H9 (cell line): Measurements from ENCODE around the gene CCDC148. TPM values are rescaled to one million over a fixed set of nuclear protein-coding genes. Genes with fewer than 3 reads are reported as not detected.

Experiments used
- DNase-seq: peaks from one replicate; pipeline ENCODE4 v3.0.0-alpha.2; 2017
- H2AFZ ChIP-seq: one replicate; pipeline ENCODE4 v1.6.1; 2013; ENCODE audit warnings: mild to moderate bottlenecking, low read length, control low read depth, moderate library complexity
- H2AK5ac ChIP-seq: 2 replicates; pipeline ENCODE4 v1.6.1; 2013; ENCODE audit warnings: low read length, control low read depth, mixed read lengths; ENCODE audit not compliant: insufficient read length
- H2BK120ac ChIP-seq: one replicate; pipeline ENCODE4 v1.6.1; 2013; ENCODE audit warnings: low read depth, mild to moderate bottlenecking, low read length, control low read depth, inconsistent platforms; ENCODE audit not compliant: poor library complexity, severe bottlenecking
- H2BK12ac ChIP-seq: 2 replicates; pipeline ENCODE4 v1.6.1; 2013; ENCODE audit warnings: low read length, control low read depth, mixed read lengths, low read depth; ENCODE audit not compliant: insufficient read length
- H2BK15ac ChIP-seq: 2 replicates; pipeline ENCODE4 v1.6.1; 2013; ENCODE audit warnings: low read depth, low read length, control low read depth
- H2BK20ac ChIP-seq: one replicate; pipeline ENCODE4 v1.6.1; 2013; ENCODE audit warnings: low read depth, mild to moderate bottlenecking, low read length, control low read depth, inconsistent platforms; ENCODE audit not compliant: poor library complexity, severe bottlenecking
- H2BK5ac ChIP-seq: 2 replicates; pipeline ENCODE4 v1.6.1; 2013; ENCODE audit warnings: low read length, control low read depth, mixed read lengths; ENCODE audit not compliant: insufficient read length
- H3K14ac ChIP-seq: 2 replicates; pipeline ENCODE4 v1.6.1; 2013; ENCODE audit warnings: low read length, control low read depth; ENCODE audit not compliant: insufficient read depth
- H3K18ac ChIP-seq: 2 replicates; pipeline ENCODE4 v1.6.1; 2013; ENCODE audit warnings: low read depth, mild to moderate bottlenecking, mixed read lengths, low read length, control low read depth; ENCODE audit not compliant: insufficient read length
- H3K23ac ChIP-seq: 2 replicates; pipeline ENCODE4 v1.6.1; 2013; ENCODE audit warnings: low read length, control low read depth, mixed read lengths, low read depth; ENCODE audit not compliant: insufficient read length
- H3K23me2 ChIP-seq: 2 replicates; pipeline ENCODE4 v1.6.1; 2013; ENCODE audit warnings: low read depth, mild to moderate bottlenecking, mixed read lengths, low read length, control low read depth; ENCODE audit not compliant: insufficient read length, poor library complexity, severe bottlenecking
- H3K27ac ChIP-seq: 2 replicates; pipeline ENCODE4 v1.5.1; 2013; ENCODE audit warnings: low read length, control low read depth, mixed read lengths, low read depth; ENCODE audit not compliant: insufficient read length
- H3K27me3 ChIP-seq: 2 replicates; pipeline ENCODE4 v1.6.1; 2013; ENCODE audit warnings: low read length, control low read depth, inconsistent platforms; ENCODE audit not compliant: insufficient read depth
- H3K4ac ChIP-seq: 2 replicates; pipeline ENCODE4 v1.6.1; 2013; ENCODE audit warnings: low read depth, mild to moderate bottlenecking, control low read depth, inconsistent platforms, low read length, moderate library complexity
- H3K4me1 ChIP-seq: 2 replicates; pipeline ENCODE4 v1.6.1; 2013; ENCODE audit warnings: low read length, control low read depth, inconsistent platforms; ENCODE audit not compliant: insufficient read depth
- H3K4me2 ChIP-seq: 2 replicates; pipeline ENCODE4 v1.6.1; 2013; ENCODE audit warnings: low read length, control low read depth, mixed read lengths; ENCODE audit not compliant: insufficient read length, insufficient read depth
- H3K56ac ChIP-seq: 2 replicates; pipeline ENCODE4 v1.6.1; 2013; ENCODE audit warnings: low read depth, mild to moderate bottlenecking, mixed read lengths, low read length, control low read depth; ENCODE audit not compliant: insufficient read length
- H3K79me1 ChIP-seq: 2 replicates; pipeline ENCODE4 v1.6.1; 2013; ENCODE audit warnings: low read depth, mild to moderate bottlenecking, moderate library complexity, low read length, control low read depth, inconsistent platforms; ENCODE audit not compliant: insufficient read depth, poor library complexity, severe bottlenecking
- H3K79me2 ChIP-seq: 2 replicates; pipeline ENCODE4 v1.6.1; 2013; ENCODE audit warnings: low read length, control low read depth, inconsistent platforms; ENCODE audit not compliant: insufficient read depth
- H3K9ac ChIP-seq: 2 replicates; pipeline ENCODE4 v1.6.1; 2013; ENCODE audit warnings: low read length, control low read depth, mixed read lengths; ENCODE audit not compliant: insufficient read length; ENCODE audit errors: extremely low read depth
- H3K9me3 ChIP-seq: one replicate; pipeline ENCODE4 v1.6.1; 2013; ENCODE audit warnings: low read depth, low read length, inconsistent platforms; ENCODE audit not compliant: control insufficient read depth
- H3T11ph ChIP-seq: one replicate; pipeline ENCODE4 v1.6.1; 2013; ENCODE audit warnings: mild to moderate bottlenecking, low read length, control low read depth, inconsistent platforms
- H4K20me1 ChIP-seq: one replicate; pipeline ENCODE4 v1.6.1; 2013; ENCODE audit not compliant: control insufficient read depth, insufficient read length, insufficient read depth
- H4K5ac ChIP-seq: 2 replicates; pipeline ENCODE4 v1.6.1; 2013; ENCODE audit warnings: low read depth, mild to moderate bottlenecking, mixed read lengths, low read length, control low read depth; ENCODE audit not compliant: insufficient read length
- H4K8ac ChIP-seq: replicated peaks from 2 replicates; pipeline ENCODE4 v1.6.1; 2013; ENCODE audit warnings: low read length, control low read depth, mixed read lengths, low read depth; ENCODE audit not compliant: insufficient read length
- H4K91ac ChIP-seq: 2 replicates; pipeline ENCODE4 v1.6.1; 2013; ENCODE audit warnings: low read depth, mild to moderate bottlenecking, moderate library complexity, mixed read lengths, low read length, control low read depth; ENCODE audit not compliant: insufficient read length
- H3K27ac Mint-ChIP-seq, 3 experiments: 2 replicates in 2 of 3; 3 replicates in 1 of 3; pipeline ENCODE4 v1.8.0; 2020 to 2021; ENCODE audit warnings: mixed read lengths in 3 of 3, mild to moderate bottlenecking in 1 of 3, moderate library complexity in 1 of 3
- H3K27me3 Mint-ChIP-seq: 2 replicates; pipeline ENCODE4 v1.8.0; 2021; ENCODE audit warnings: low read depth, mild to moderate bottlenecking, moderate library complexity, mixed read lengths
- H3K36me3 Mint-ChIP-seq, 3 experiments: 2 replicates in 2 of 3; 3 replicates in 1 of 3; pipeline ENCODE4 v1.8.0; 2020 to 2021; ENCODE audit warnings: low read depth in 3 of 3, mixed read lengths in 3 of 3; ENCODE audit not compliant: insufficient read depth in 1 of 3
- H3K4me1 Mint-ChIP-seq, 2 experiments: 2 replicates each; pipeline ENCODE4 v1.8.0; 2020; ENCODE audit warnings: mixed read lengths in 2 of 2
- H3K4me3 Mint-ChIP-seq, 2 experiments: 2 replicates in 1 of 2; 3 replicates in 1 of 2; pipeline ENCODE4 v1.8.0; 2020 to 2021; ENCODE audit warnings: mild to moderate bottlenecking in 2 of 2, mixed read lengths in 2 of 2, moderate library complexity in 1 of 2
- H3K9me3 Mint-ChIP-seq, 2 experiments: 2 replicates in 1 of 2; 3 replicates in 1 of 2; pipeline ENCODE4 v1.8.0; 2020; ENCODE audit warnings: mild to moderate bottlenecking in 2 of 2, mixed read lengths in 2 of 2, moderate library complexity in 1 of 2
- WGBS: extraction: QIAGEN DNeasy Blood & Tissue Kit; methylation state at CpG from one replicate; pipeline ENCODE4 v1.1.7; 2013; ENCODE audit warnings: missing lambda C conversion rate, low lambda C conversion rate, mixed read lengths; ENCODE audit not compliant: insufficient read length; ENCODE audit errors: extremely low coverage; 5-methylcytosine and 5-hydroxymethylcytosine counted together
- total RNA-seq: library from RNA; stranded (reverse); gene quantifications from 2 replicates; pipeline ENCODE4 v1.2.1, GENCODE V29; 2021
- TF ChIP-seq, protein P1 (sequence below): fragments of 200-600 bp; sonication (generic); conservative IDR thresholded peaks from 3 replicates; pipeline ENCODE4 v1.8.0; 2021; ENCODE audit warnings: antibody characterized with exemption, mild to moderate bottlenecking

The CCDC148 gene
- total RNA-seq, 1 experiment from 2014 or later = 1.5 TPM

DNA sequence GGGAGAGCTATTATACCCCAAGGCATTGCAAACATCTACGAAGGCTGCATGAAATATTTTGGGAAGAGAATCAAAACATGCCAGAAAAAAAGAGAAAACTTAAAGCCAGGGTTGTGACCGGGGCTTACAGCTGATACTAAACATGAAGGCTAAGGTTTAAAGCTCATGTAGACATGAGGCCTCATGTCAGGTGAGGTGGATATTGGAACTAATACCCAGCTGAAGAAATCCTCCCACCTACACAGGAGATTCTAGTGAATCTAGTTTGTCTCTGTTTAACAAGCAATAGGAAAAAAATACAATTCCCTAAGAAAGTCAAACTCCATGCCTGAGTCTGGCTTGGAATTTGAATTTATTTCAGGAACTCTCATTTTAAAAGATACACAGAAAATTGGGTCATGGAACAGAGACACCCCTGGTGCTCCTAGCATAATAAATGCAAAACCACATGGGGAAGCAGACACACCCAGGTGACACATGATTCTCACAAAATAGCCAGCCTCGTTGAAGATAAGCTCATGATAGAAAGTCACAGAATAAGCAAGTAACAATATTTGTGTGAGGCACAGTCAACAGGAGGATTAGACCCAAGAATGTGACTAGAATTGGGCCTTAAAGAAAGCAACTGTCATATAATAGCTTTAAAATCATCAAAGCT, 312.7 kb downstream of the CCDC148 start:
- H2BK120ac ChIP-seq = no peak overlapping the region
- H3K9me3 ChIP-seq = no peaks in the 10 kb centered on the region
- no peaks in the 10 kb centered on the region for H3K79me2 ChIP-seq
- no peak overlapping the region for H4K91ac ChIP-seq
- no peaks in the 10 kb centered on the region for H3K27me3 ChIP-seq
- no peak overlapping the region for H3T11ph ChIP-seq
- H3K23me2 ChIP-seq = no peaks in the 10 kb centered on the region
- no peaks in the 10 kb centered on the region for H4K20me1 ChIP-seq
- no peak overlapping the region for H3K23ac ChIP-seq
- no peak overlapping the region for H3K27ac ChIP-seq
- no peak overlapping the region for H3K4me3 Mint-ChIP-seq
- H2AK5ac ChIP-seq = no peak overlapping the region
- H3K56ac ChIP-seq = no peak overlapping the region
- TF ChIP-seq, protein P1, sequence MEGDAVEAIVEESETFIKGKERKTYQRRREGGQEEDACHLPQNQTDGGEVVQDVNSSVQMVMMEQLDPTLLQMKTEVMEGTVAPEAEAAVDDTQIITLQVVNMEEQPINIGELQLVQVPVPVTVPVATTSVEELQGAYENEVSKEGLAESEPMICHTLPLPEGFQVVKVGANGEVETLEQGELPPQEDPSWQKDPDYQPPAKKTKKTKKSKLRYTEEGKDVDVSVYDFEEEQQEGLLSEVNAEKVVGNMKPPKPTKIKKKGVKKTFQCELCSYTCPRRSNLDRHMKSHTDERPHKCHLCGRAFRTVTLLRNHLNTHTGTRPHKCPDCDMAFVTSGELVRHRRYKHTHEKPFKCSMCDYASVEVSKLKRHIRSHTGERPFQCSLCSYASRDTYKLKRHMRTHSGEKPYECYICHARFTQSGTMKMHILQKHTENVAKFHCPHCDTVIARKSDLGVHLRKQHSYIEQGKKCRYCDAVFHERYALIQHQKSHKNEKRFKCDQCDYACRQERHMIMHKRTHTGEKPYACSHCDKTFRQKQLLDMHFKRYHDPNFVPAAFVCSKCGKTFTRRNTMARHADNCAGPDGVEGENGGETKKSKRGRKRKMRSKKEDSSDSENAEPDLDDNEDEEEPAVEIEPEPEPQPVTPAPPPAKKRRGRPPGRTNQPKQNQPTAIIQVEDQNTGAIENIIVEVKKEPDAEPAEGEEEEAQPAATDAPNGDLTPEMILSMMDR = no peak
- H3K14ac ChIP-seq = no peak overlapping the region
- no peak overlapping the region for H3K4me2 ChIP-seq
- DNase-seq = no peak
- H2BK5ac ChIP-seq = no peak overlapping the region
- H3K9me3 Mint-ChIP-seq = peaks cover 0 to 3% of the 10 kb centered on the region in 2 experiments; a peak in 2 of 5 replicates
- no peak overlapping the region for H3K27ac Mint-ChIP-seq
- H2BK20ac ChIP-seq = no peak overlapping the region
- H3K36me3 Mint-ChIP-seq = no peaks in the 10 kb centered on the region; a peak in 1 of 7 replicates
- H3K79me1 ChIP-seq = no peaks in the 10 kb centered on the region
- H2BK12ac ChIP-seq = no peak overlapping the region
- H3K4ac ChIP-seq = no peak overlapping the region
- H4K8ac ChIP-seq = no peak overlapping the region
- no peaks in the 10 kb centered on the region for H3K27me3 Mint-ChIP-seq
- WGBS = no CpG with 5 or more reads among the region's 3 CpGs
- no peak overlapping the region for H3K9ac ChIP-seq
- H3K4me1 Mint-ChIP-seq = peaks cover 9 to 11% of the 10 kb centered on the region in 2 experiments
- no peak overlapping the region for H4K5ac ChIP-seq
- H3K4me1 ChIP-seq = no peaks in the 10 kb centered on the region
- H2AFZ ChIP-seq = no peak overlapping the region
- H3K18ac ChIP-seq = no peak overlapping the region
- H2BK15ac ChIP-seq = no peak overlapping the region
